ENCODE results near the gene PDE3B.
"Not testable (repeated sequence)": the region's sequence is repeated elsewhere in the genome, so short reads cannot be mapped to it uniquely, and the experiment has no call there.

Gene PDE3B

DNA sequence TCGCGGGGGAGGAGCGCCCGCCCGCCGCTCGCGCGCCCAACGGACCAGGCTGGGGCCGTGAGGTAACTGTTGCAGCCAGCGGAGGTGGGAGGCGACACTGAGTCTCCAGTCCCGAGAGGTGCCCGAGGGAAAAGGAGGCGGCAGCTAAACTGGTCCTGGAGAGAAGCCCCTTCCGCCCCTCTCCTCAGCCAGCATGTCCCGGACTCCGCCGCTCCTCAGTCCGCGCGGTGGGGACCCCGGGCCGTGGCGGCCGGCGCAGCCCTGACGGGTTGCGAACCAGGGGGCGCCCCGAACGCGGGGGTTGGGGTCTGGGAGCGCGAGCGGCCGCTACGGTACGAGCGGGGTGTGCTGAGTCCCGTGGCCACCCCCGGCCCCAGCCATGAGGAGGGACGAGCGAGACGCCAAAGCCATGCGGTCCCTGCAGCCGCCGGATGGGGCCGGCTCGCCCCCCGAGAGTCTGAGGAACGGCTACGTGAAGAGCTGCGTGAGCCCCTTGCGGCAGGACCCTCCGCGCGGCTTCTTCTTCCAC, at the start of gene PDE3B:
PDE3B (plus strand) TSS at position 108 of the 529 bp plus-strand sequence; CDS start at position 380, 272 bp downstream.
- TF ChIP-seq, protein P1, sequence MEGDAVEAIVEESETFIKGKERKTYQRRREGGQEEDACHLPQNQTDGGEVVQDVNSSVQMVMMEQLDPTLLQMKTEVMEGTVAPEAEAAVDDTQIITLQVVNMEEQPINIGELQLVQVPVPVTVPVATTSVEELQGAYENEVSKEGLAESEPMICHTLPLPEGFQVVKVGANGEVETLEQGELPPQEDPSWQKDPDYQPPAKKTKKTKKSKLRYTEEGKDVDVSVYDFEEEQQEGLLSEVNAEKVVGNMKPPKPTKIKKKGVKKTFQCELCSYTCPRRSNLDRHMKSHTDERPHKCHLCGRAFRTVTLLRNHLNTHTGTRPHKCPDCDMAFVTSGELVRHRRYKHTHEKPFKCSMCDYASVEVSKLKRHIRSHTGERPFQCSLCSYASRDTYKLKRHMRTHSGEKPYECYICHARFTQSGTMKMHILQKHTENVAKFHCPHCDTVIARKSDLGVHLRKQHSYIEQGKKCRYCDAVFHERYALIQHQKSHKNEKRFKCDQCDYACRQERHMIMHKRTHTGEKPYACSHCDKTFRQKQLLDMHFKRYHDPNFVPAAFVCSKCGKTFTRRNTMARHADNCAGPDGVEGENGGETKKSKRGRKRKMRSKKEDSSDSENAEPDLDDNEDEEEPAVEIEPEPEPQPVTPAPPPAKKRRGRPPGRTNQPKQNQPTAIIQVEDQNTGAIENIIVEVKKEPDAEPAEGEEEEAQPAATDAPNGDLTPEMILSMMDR (conservative IDR thresholded peaks at IDR 0.05) = no peak
- H3K27ac ChIP-seq = peak within 1 kb of the TSS; percentile 94

DNA sequence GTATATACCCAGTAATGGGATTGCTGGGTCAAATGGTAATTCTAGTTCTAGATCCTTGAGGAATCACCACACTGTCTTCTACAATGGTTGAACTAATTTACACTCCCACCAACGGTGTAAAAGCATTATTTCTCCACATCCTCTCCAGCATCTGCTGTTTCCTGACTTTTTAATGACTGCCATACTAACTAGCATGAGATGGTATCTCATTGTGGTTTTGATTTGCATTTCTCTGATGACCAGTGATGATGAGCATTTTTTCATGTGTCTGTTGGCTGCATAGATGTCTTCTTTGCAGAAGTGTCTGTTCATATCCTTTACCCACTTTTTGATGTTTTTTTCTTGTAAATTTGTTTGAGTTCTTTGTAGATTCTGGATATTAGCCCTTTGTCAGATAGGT, 48.3 kb upstream of the PDE3B start:
- not testable (repeated sequence) for H3K27ac ChIP-seq

DNA sequence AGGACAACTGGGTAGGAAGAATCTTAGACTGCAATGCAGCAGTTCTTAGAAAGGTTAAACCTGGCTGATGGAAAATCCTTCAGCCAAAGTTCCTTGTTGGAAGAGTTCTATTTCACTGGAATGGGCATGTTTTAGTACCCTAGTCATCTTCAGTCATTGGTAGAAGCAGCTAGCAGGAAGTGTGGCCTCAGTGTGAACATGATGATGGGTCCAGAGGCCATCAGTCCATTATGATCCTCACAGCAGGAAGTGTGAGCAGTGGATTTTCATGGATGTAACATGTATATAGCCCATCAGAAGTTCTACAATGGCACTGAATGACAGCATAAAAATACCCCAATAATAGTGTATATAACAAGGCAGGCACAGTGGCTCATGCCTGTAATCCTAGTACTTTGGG, 35.9 kb upstream of the PDE3B start:
- peak overlapping the region; percentile 49 for H3K27ac ChIP-seq
- TF ChIP-seq, protein P1 (conservative IDR thresholded peaks at IDR 0.05) = no peak

DNA sequence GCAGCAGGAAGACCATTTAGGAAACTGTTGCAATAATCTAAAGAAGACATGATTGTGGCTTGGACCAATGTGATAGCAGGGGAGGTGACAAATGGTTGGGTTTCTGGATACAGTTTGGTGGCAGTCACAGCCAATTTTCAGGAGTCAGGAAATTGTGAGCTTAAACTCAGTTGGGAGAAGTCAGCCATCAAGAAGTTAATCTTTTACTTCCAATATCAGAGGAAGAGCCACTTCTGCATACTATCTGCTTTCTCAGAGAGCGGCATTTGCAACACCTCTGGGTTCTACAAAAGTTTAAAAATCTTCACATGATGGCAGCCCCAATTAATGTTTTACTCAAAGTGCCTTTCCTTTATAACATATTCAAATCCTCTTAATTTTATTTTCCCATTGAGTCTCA, 33.7 kb upstream of the PDE3B start:
- TF ChIP-seq, protein P1 (conservative IDR thresholded peaks at IDR 0.05) = no peak
- no peak overlapping the region for H3K27ac ChIP-seq

DNA sequence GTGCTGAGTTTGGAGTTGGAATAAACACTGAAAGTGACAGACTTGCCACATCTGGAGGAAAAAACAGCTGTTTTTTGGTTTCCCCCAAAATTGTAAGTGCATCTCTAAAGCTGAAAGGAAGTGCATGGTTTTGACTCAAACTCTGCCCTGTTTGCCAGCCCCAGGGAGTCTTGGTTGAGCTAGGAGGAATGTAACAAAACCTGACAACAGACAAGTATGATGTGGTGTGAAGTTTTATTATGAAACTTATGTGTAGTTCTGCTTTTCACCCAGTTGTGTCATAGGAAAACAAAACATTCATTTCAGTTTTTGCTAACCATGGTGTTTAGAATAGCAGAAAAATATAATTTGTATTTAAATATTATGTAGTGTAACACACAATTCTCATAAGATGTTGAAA, 31.7 kb upstream of the PDE3B start:
- no peak overlapping the region for H3K27ac ChIP-seq
- TF ChIP-seq, protein P1 (conservative IDR thresholded peaks at IDR 0.05) = no peak

DNA sequence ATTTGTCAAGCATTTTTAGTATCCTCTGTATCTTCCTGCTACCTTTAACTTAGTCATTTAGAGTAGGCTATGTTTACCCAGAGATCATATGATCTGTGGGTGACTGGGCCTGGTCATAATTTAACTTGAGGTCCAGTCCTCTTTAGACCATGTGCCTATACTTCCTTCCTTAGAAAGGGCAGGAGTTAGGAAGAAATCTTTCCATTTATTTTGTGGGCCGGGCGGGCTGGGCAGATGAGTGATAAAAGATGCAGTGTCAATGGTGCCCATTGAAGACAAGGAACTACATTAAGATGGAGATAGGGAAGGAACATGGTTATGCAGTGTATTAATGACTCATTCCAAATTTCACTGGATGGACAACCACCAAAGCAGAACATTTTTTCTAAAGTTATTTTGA, 30.9 kb upstream of the PDE3B start:
- TF ChIP-seq, protein P1 (conservative IDR thresholded peaks at IDR 0.05) = no peak

DNA sequence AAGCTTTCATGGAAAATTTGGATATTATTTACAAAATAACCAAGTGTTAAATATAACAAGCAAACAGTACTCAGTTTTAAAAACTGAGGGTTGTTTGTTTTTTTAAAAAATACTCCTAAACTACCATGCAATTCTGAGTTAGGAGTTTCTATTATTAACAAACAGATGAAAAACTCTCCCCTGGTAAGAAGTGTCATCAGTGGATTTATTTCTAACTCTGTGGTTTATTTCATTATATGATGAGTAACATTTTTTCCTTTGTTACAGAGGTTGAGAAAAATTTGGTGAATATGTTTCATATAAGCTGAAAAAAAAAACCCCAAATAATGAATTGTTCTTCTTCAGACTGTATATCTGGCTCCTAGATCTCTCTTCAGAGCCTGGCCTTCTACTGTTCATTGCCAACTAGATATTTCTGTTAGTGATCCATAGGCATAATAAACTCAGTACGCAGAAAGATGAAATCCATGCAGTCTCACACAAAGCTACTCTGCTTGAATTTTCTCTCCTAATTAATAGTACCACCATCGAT, 29.4 kb upstream of the PDE3B start:
- TF ChIP-seq, protein P1 (conservative IDR thresholded peaks at IDR 0.05) = no peak

More for the DNA sequence above, 30.9 kb upstream of the PDE3B start:
- no peak overlapping the region for H3K27ac ChIP-seq

DNA sequence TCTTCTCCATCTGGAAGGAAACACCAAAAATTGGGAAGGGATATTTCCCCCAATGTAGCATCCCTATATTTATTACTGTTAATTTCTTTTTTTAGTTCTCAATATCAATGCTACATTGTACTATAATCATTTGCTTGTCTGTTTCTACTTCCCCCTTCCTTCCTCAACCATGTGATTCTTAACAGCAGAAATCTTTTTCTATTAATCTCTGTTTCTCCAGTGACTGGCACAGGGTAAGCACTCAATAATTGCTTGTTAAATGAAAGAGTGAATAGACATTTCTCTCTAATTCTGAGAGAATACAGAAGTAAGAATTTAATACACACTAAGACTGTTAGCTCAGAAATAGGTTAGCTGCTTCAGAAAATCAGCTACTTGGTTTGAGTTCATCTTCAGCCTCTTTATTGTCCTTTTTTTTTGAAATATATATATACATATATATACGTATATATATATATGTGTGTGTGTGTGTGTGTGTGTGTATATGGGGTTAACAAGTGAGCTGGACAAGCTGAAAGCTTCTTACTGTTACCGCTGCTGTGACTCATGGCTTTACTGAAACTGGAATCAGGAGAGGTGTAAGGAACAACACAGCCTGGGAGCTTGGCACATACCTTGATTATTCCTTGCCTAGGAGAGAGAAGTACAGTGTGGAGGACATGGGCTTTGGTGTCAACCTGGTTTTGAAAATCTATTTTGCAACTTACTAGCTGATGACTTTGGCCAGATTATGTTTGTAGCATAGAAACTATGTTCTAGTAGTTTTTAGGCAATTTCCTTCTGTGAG, 26.2 kb upstream of the PDE3B start:
- H3K27ac ChIP-seq = no peak overlapping the region
- TF ChIP-seq, protein P1 (conservative IDR thresholded peaks at IDR 0.05) = no peak

More for the DNA sequence above, 29.4 kb upstream of the PDE3B start:
- no peak overlapping the region for H3K27ac ChIP-seq

Data from VCaP (cell line).